Subcutaneous adipose tissue (tissue), 4 donors: ENCODE measurements around the gene PUS3. TPM values are rescaled to one million over a fixed set of nuclear protein-coding genes. Genes with fewer than 3 reads are reported as not detected.

Experiments used
- CTCF ChIP-seq: fragments of 450-650 bp; IDR thresholded peaks from one replicate; pipeline ENCODE4 v1.5.1; 2016; ENCODE audit warnings: low read depth, mild to moderate bottlenecking, control low read depth, antibody characterized with exemption, moderate library complexity
- total RNA-seq, 4 donors: library from RNA; depleted of rRNA; stranded (reverse); fragments of >200 nt; gene quantifications; one replicate each; pipeline ENCODE4 v1.1.0, GENCODE V29; 2016

The PUS3 gene
- total RNA-seq, 4 donors from 2014 or later = 5.5 to 13.4 (median 8.7) TPM

GRCh38 chr11:125871391-125872137 is 31.4 kb downstream of the PUS3 start:
- no peak for TF ChIP-seq CTCF

- no peak for TF ChIP-seq CTCF
Measured at GRCh38 chr11:125869521-125869920, 33.5 kb downstream of the PUS3 start.

DNA sequence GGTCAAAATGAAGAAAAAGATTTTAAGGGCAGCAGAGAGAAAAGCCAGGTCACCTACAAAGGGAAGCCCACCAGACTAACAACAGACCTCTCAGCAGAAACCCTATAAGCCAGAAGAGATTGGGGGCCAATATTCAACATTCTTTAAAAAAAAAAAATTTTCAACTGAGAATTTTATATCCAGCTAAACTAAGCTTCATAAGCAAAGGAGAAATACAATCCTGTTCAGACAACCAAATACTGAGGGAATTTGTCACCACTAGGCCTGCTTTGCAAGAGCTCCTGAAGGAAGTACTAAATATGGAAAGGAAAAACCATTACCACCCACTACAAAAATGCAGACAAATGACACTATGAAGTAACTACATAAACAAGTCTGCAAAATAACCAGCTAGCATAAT is 56.8 kb downstream of the PUS3 start:
- no peak for TF ChIP-seq CTCF

Other genes with a start within 250 kb of the PUS3 start
- not detected for gene ACRV1, start 222.4 kb downstream of the PUS3 start, total RNA-seq
- gene PATE1, start 156.9 kb downstream of the PUS3 start, total RNA-seq = not detected
- not detected for gene PATE2, start 124.4 kb downstream of the PUS3 start, total RNA-seq
- not detected for gene PATE3, start 115.1 kb downstream of the PUS3 start, total RNA-seq
- gene PATE4, start 69.9 kb downstream of the PUS3 start, total RNA-seq = not detected
- 1 to 10 TPM in 3 of 4 donors, under 1 TPM in 1; 0.94 to 8.6 (median 3.5) TPM for gene HYLS1, start 15.5 kb downstream of the PUS3 start, total RNA-seq
- gene DDX25, start 1.3 kb upstream of the PUS3 start, total RNA-seq = not detected
- not detected for gene VSIG10L2, start 42.8 kb upstream of the PUS3 start, total RNA-seq
- gene CDON, start 159.7 kb upstream of the PUS3 start, total RNA-seq = 10 to 100 TPM; 16.7 to 30.0 (median 20.3) TPM